SU-DHL-6 (cell line): Measurements from ENCODE around the gene AP2A2.

Experiments
- CTCF ChIP-seq: fragments of 200-600 bp; sonication (generic); IDR thresholded peaks from one replicate; pipeline ENCODE4 v1.5.1; 2017; ENCODE audit warnings: antibody characterized with exemption, mild to moderate bottlenecking, low read length, moderate library complexity; ENCODE audit not compliant: insufficient read depth, poor library complexity, severe bottlenecking
- EZH2phosphoT487 ChIP-seq: fragments of 200-600 bp; sonication (generic), shearing (Covaris generic); conservative IDR thresholded peaks from 2 replicates; pipeline ENCODE4 v1.6.1; 2018; ENCODE audit warnings: mild to moderate bottlenecking, antibody characterized with exemption, low read length, moderate library complexity, mixed read lengths

- no peak for TF ChIP-seq CTCF
- no peak for TF ChIP-seq EZH2phosphoT487
These were observed 73.3 kb downstream of the AP2A2 start for GRCh38 chr11:999009-999408.
